Thyroid gland (tissue), 4 donors: Measurements from ENCODE around the gene ATF7.
A peak's percentile ranks its signal among the peaks of the same experiment; 100 is the strongest.

Experiments used
- CTCF ChIP-seq, 6 experiments: fragments of 200-600 bp in 3 of 6; fragments of 450-650 bp in 3 of 6; sonication (generic) in 3 of 6; IDR thresholded peaks; one replicate each; pipeline ENCODE4 v1.5.1; 2016 to 2019; ENCODE audit warnings: antibody characterized with exemption in 6 of 6, mild to moderate bottlenecking in 2 of 6, inconsistent platforms in 1 of 6, moderate library complexity in 1 of 6
- POLR2A ChIP-seq, 2 donors: fragments of 450-650 bp; IDR thresholded peaks; one replicate each; pipeline ENCODE4 v1.6.1; 2017; ENCODE audit warnings: antibody characterized with exemption in 2 of 2, mild to moderate bottlenecking in 2 of 2, moderate library complexity in 1 of 2

GRCh38 chr12:53551889-53552291 is 74.3 kb downstream of the ATF7 start:
- TF ChIP-seq CTCF (IDR thresholded peaks at IDR 0.05) (peak in 1 of 6 experiments; percentile 5), POLR2A (IDR thresholded peaks at IDR 0.05) (no peak)
